Smooth muscle cell (in vitro differentiated cells): ENCODE results near the gene MC1R. TPM values are rescaled to one million over a fixed set of nuclear protein-coding genes. Genes with fewer than 3 reads are reported as not detected.

Experiments used
- DNase-seq: peaks from one replicate; lab custom pipeline; 2025; ENCODE audit not compliant: unreplicated experiment; lab: John Stamatoyannopoulos, UW
- H2AFZ ChIP-seq: fragments of 200-600 bp; sonication (generic); 2 replicates; pipeline ENCODE4 v1.6.0; 2016; ENCODE audit warnings: antibody characterized with exemption, low read depth, mild to moderate bottlenecking
- H3F3A ChIP-seq: fragments of 200-600 bp; sonication (generic); 2 replicates; pipeline ENCODE4 v1.6.0; 2017; ENCODE audit warnings: antibody characterized with exemption, low read depth
- H3K27ac ChIP-seq: fragments of 200-600 bp; sonication (generic); 2 replicates; pipeline ENCODE4 v1.5.1; 2016; ENCODE audit warnings: low read depth, mild to moderate bottlenecking
- H3K27me3 ChIP-seq: fragments of 200-600 bp; sonication (generic); 2 replicates; pipeline ENCODE4 v1.6.1; 2016; ENCODE audit warnings: low read depth, mild to moderate bottlenecking
- H3K36me3 ChIP-seq: fragments of 200-600 bp; sonication (generic); 2 replicates; pipeline ENCODE4 v1.5.1; 2016; ENCODE audit warnings: low read depth
- H3K4me1 ChIP-seq: fragments of 200-600 bp; sonication (generic); 2 replicates; pipeline ENCODE4 v1.5.1; 2016; ENCODE audit warnings: low read depth
- H3K4me2 ChIP-seq: fragments of 200-600 bp; sonication (generic); 2 replicates; pipeline ENCODE4 v1.6.0; 2016; ENCODE audit warnings: mild to moderate bottlenecking
- H3K4me3 ChIP-seq: fragments of 200-600 bp; sonication (generic); 2 replicates; pipeline ENCODE4 v1.5.1; 2016; ENCODE audit warnings: mild to moderate bottlenecking
- H3K79me2 ChIP-seq: fragments of 200-600 bp; sonication (generic); 2 replicates; pipeline ENCODE4 v1.6.0; 2016; ENCODE audit warnings: low read depth, mild to moderate bottlenecking
- H3K9ac ChIP-seq: fragments of 200-600 bp; sonication (generic); 2 replicates; pipeline ENCODE4 v1.6.0; 2016; ENCODE audit warnings: low read depth
- H3K9me3 ChIP-seq: fragments of 200-600 bp; sonication (generic); replicated peaks from 2 replicates; pipeline ENCODE4 v1.5.1; 2016; ENCODE audit warnings: low read depth
- H4K20me1 ChIP-seq: fragments of 200-600 bp; sonication (generic); 2 replicates; pipeline ENCODE4 v1.6.0; 2016; ENCODE audit warnings: low read depth
- WGBS: methylation state at CpG from one replicate; pipeline ENCODE4 v1.1.7; 2016; ENCODE audit warnings: low lambda C conversion rate; 5-methylcytosine and 5-hydroxymethylcytosine counted together
- polyA plus RNA-seq: library from polyadenylated mRNA; unstranded; fragments of >200 nt; fragmentation: Nextera tagmentation; extraction: Ambion mirVana; gene quantifications from 2 replicates; pipeline ENCODE4 v1.2.1, GENCODE V29; 2016
- total RNA-seq: library from RNA; depleted of rRNA; stranded (reverse); fragments of >200 nt; gene quantifications from 2 replicates; pipeline ENCODE4 v1.2.3, GENCODE V29; 2014
- TF ChIP-seq, protein P1 (sequence below): fragments of 200-600 bp; sonication (generic); IDR thresholded peaks from 2 replicates; pipeline ENCODE4 v1.5.1; 2017; ENCODE audit warnings: borderline replicate concordance, mild to moderate bottlenecking, antibody characterized with exemption; ENCODE audit not compliant: insufficient read depth, poor library complexity, severe bottlenecking

Gene MC1R
- total and polyA plus RNA-seq, 2 experiments from 2014 or later = 14.5 to 16.8 TPM

DNA sequence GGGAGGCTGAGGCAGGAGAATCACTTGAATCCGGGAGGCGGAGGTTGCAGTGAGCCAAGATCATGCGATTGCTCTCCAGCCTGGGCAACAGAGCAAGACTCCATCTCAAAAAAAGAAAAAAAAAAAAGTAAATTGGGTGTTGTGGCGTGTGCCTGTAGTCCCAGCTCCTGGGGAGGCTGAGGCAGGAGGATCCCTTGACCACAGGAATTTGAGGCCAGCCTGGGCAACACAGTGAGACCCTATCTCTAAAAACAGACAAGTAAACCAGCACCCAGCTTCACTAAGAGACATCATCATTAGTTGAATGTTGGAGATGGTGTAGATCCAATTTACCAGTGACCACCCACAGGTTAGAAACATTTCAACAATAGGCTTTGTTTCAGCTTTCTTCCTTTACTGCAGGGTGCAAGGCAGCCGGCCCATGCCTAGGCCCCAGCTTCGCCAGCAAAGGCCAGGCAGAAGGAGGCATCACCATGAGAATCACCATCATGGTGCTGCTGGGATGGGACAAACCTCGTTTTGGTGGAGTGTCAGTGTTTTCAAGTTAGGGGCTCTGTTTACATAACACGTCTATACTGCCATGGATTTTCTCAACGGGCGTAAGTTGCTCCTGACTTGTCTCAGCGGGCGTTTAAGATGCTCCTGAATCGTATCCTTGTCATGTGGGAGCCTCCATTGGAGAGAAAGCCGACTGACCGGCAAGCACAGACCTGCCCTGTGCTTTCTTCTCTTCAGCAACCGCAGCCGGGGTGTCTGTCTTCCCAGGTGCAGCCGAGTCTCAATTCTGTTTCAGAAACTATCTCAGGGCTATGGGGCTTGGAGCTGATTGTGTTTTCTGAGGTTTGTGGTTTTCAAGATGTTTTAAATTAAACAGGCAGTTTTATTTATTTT is 37.9 kb upstream of the MC1R start:
- no peaks in the 10 kb centered on the region for H3K27me3 ChIP-seq
- H3K9ac ChIP-seq = no peak overlapping the region
- H3K36me3 ChIP-seq = no peaks in the 10 kb centered on the region
- no peak overlapping the region for H2AFZ ChIP-seq
- H3F3A ChIP-seq = no peaks in the 10 kb centered on the region
- no peaks in the 10 kb centered on the region for H3K4me1 ChIP-seq
- no peaks in the 10 kb centered on the region for H3K9me3 ChIP-seq
- peaks cover 78% of the 10 kb centered on the region for H3K79me2 ChIP-seq
- no peak for DNase-seq
- no peak overlapping the region for H3K4me3 ChIP-seq
- H3K4me2 ChIP-seq = no peak overlapping the region
- peak overlapping the region; percentile 6 for H3K27ac ChIP-seq
- TF ChIP-seq, protein P1, sequence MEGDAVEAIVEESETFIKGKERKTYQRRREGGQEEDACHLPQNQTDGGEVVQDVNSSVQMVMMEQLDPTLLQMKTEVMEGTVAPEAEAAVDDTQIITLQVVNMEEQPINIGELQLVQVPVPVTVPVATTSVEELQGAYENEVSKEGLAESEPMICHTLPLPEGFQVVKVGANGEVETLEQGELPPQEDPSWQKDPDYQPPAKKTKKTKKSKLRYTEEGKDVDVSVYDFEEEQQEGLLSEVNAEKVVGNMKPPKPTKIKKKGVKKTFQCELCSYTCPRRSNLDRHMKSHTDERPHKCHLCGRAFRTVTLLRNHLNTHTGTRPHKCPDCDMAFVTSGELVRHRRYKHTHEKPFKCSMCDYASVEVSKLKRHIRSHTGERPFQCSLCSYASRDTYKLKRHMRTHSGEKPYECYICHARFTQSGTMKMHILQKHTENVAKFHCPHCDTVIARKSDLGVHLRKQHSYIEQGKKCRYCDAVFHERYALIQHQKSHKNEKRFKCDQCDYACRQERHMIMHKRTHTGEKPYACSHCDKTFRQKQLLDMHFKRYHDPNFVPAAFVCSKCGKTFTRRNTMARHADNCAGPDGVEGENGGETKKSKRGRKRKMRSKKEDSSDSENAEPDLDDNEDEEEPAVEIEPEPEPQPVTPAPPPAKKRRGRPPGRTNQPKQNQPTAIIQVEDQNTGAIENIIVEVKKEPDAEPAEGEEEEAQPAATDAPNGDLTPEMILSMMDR = no peak
- WGBS = 87% methylated on average over 18 of the region's 18 CpGs
- H4K20me1 ChIP-seq = peaks cover 94% of the 10 kb centered on the region

DNA sequence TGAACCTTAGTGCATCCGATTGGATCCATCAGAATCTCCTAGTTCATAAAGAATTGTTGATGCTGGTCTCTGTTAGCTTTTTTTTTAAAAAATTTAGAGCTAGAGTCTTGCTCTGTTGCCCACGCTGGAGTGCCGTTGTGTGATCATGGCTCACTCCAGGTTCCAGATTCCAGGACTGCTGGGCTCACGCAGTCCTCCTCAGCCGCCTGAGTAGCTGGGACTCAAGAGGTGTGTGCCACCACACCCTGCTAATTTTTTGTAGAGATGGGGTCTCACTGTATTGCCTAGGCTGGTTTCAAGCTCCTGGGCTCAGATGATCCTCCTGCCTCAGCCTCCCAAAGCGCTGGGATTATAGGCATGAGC is 37.3 kb upstream of the MC1R start:
- no peak for DNase-seq
- Histone ChIP-seq H3K9ac (no peak overlapping the region), H3K27ac (peak overlapping the region; percentile 6), H3K9me3 (no peaks in the 10 kb centered on the region), H3K4me3 (no peak overlapping the region), H3K4me1 (no peaks in the 10 kb centered on the region), H3K36me3 (no peaks in the 10 kb centered on the region), H3K27me3 (no peaks in the 10 kb centered on the region), H2AFZ (no peak overlapping the region), H3K4me2 (no peak overlapping the region), H4K20me1 (peaks cover 89% of the 10 kb centered on the region), H3F3A (no peaks in the 10 kb centered on the region), H3K79me2 (peaks cover 71% of the 10 kb centered on the region)
- WGBS = 83% methylated on average over 6 of the region's 6 CpGs
- TF ChIP-seq, protein P1 = no peak

GRCh38 chr16:89883346-89884040 is 35.2 kb upstream of the MC1R start:
- no peak overlapping the region for H3K9ac ChIP-seq
- H4K20me1 ChIP-seq = peaks cover 72% of the 10 kb centered on the region
- DNase-seq = no peak
- peak overlapping the region; percentile 44 for H3K4me2 ChIP-seq
- H3K79me2 ChIP-seq = peaks cover 50% of the 10 kb centered on the region
- WGBS = 92% methylated on average over 28 of the region's 28 CpGs
- no peak overlapping the region for H3K4me3 ChIP-seq
- peak overlapping the region; percentile 28 for H3K27ac ChIP-seq
- no peaks in the 10 kb centered on the region for H3F3A ChIP-seq
- no peaks in the 10 kb centered on the region for H3K9me3 ChIP-seq
- TF ChIP-seq, protein P1 = no peak
- H3K4me1 ChIP-seq = no peaks in the 10 kb centered on the region
- no peak overlapping the region for H2AFZ ChIP-seq
- no peaks in the 10 kb centered on the region for H3K36me3 ChIP-seq
- H3K27me3 ChIP-seq = no peaks in the 10 kb centered on the region
